GM21528 (cell line): Measurements from ENCODE around the gene BRSK2.
"Not testable (repeated sequence)": the region's sequence is repeated elsewhere in the genome, so short reads cannot be mapped to it uniquely, and the experiment has no call there.

Experiments
- ATAC-seq: cut with Tn5 transposase; IDR thresholded peaks from one replicate; pipeline ENCODE4 v1.9.1; 2021; ENCODE audit warnings: mild to moderate bottlenecking, moderate library complexity; ENCODE audit not compliant: unreplicated experiment, low FRiP score

BRSK2 gene

GRCh38 chr11:1353383-1354124 is 36.2 kb upstream of the BRSK2 start:
- no peak for ATAC-seq

GRCh38 chr11:1354125-1354938 is 35.4 kb upstream of the BRSK2 start:
- no peak for ATAC-seq

GRCh38 chr11:1356007-1356435 is 33.7 kb upstream of the BRSK2 start:
- no peak for ATAC-seq

GRCh38 chr11:1356478-1356960 is 33.2 kb upstream of the BRSK2 start:
- ATAC-seq = no peak

- no peak for ATAC-seq
Observed at GRCh38 chr11:1358286-1358685, 31.4 kb upstream of the BRSK2 start.

GRCh38 chr11:1358931-1359330 is 30.8 kb upstream of the BRSK2 start:
- not testable (repeated sequence) for ATAC-seq

GRCh38 chr11:1359556-1359955 is 30.2 kb upstream of the BRSK2 start:
- ATAC-seq = no peak

- no peak for ATAC-seq
Observed at GRCh38 chr11:1360181-1360834, 29.4 kb upstream of the BRSK2 start.

GRCh38 chr11:1360835-1361357 is 28.8 kb upstream of the BRSK2 start:
- ATAC-seq = no peak

- ATAC-seq = no peak
Observed at GRCh38 chr11:1361882-1362281, 27.9 kb upstream of the BRSK2 start.

GRCh38 chr11:1367721-1368120 is 22.0 kb upstream of the BRSK2 start:
- ATAC-seq = no peak

GRCh38 chr11:1368216-1368615 is 21.5 kb upstream of the BRSK2 start:
- ATAC-seq = no peak

- ATAC-seq = no peak
Observed at GRCh38 chr11:1368966-1369365, 20.8 kb upstream of the BRSK2 start.

- ATAC-seq = no peak
Observed at GRCh38 chr11:1369371-1370005, 20.2 kb upstream of the BRSK2 start.

GRCh38 chr11:1370186-1371025 is 19.3 kb upstream of the BRSK2 start:
- ATAC-seq = no peak

- ATAC-seq = no peak
Observed at GRCh38 chr11:1371026-1371325, 18.8 kb upstream of the BRSK2 start.

- no peak for ATAC-seq
Observed at GRCh38 chr11:1371377-1371776, 18.4 kb upstream of the BRSK2 start.

- no peak for ATAC-seq
Observed at GRCh38 chr11:1371836-1372465, 17.8 kb upstream of the BRSK2 start.

- no peak for ATAC-seq
Observed at GRCh38 chr11:1372660-1373059, 17.1 kb upstream of the BRSK2 start.
